IgD-negative memory B cell (primary cell): ENCODE data around the gene ABCA1. TPM values are rescaled to one million over a fixed set of nuclear protein-coding genes. Genes with fewer than 3 reads are reported as not detected.

Experiments
- H3K27ac Mint-ChIP-seq, 3 donors: one replicate each; pipeline ENCODE4 v1.8.0; 2020 to 2022; ENCODE audit warnings: mild to moderate bottlenecking in 3 of 3, mixed read lengths in 3 of 3, moderate library complexity in 1 of 3
- H3K27me3 Mint-ChIP-seq: one replicate; pipeline ENCODE4 v1.8.0; 2021; ENCODE audit warnings: mixed read lengths
- H3K36me3 Mint-ChIP-seq: one replicate; pipeline ENCODE4 v1.8.0; 2020; ENCODE audit warnings: mild to moderate bottlenecking, mixed read lengths
- H3K4me1 Mint-ChIP-seq, 3 donors: one replicate each; pipeline ENCODE4 v1.8.0; 2020 to 2022; ENCODE audit warnings: mixed read lengths in 3 of 3, mild to moderate bottlenecking in 1 of 3
- H3K4me3 Mint-ChIP-seq, 4 donors: one replicate each; pipeline ENCODE4 v1.8.0; 2020 to 2022; ENCODE audit warnings: mild to moderate bottlenecking in 4 of 4, mixed read lengths in 4 of 4, moderate library complexity in 3 of 4
- H3K9me3 Mint-ChIP-seq, 3 donors: one replicate each; pipeline ENCODE4 v1.8.0; 2020 to 2021; ENCODE audit warnings: mixed read lengths in 3 of 3, mild to moderate bottlenecking in 1 of 3
- polyA plus RNA-seq: library from polyadenylated mRNA; unstranded; fragments of 300-500 nt; fragmentation: Illumina TruSeq; gene quantifications from one replicate; pipeline ENCODE4 v1.2.3, GENCODE V29; 2021

The ABCA1 gene
- polyA plus RNA-seq, 1 donor from 2014 or later = 1.3 TPM

DNA sequence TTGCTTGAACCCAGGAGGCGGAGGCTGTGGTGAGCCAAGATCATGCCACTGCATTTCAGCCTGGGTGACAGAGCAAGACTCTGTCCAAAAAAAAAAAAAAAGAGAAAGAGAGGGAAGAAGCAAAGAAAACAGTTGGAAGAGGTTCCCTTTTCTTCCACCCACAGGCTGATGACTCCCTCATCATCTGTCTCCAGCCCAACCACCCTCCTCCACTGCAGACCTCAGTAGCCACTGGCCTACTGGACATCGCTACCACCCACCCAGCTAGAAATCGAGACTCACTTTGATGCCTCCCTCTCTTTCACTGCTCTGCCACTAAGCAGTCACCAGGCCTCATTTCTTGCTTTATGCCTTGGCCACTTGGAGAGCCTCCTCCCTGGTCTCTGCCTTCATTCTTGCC lies 92.8 kb downstream of the ABCA1 start:
- Mint-ChIP-seq H3K9me3 (no peaks in the 10 kb centered on the region), H3K27ac (no peak overlapping the region), H3K27me3 (no peaks in the 10 kb centered on the region), H3K4me3 (peak overlapping the region in 1 of 4 donors; percentile 28), H3K4me1 (peaks cover under 1 to 6% (median 4%) of the 10 kb centered on the region in 3 donors), H3K36me3 (peaks cover 5% of the 10 kb centered on the region)

GRCh38 chr9:104833696-104834095 lies 94.3 kb downstream of the ABCA1 start:
- H3K27ac Mint-ChIP-seq = no peak overlapping the region

GRCh38 chr9:104831681-104832080 lies 96.3 kb downstream of the ABCA1 start:
- no peak overlapping the region for H3K4me3 Mint-ChIP-seq
- H3K36me3 Mint-ChIP-seq = peaks cover 5% of the 10 kb centered on the region
- no peaks in the 10 kb centered on the region for H3K9me3 Mint-ChIP-seq
- peaks cover 4 to 8% (median 7%) of the 10 kb centered on the region in 3 donors for H3K4me1 Mint-ChIP-seq
- H3K27me3 Mint-ChIP-seq = no peaks in the 10 kb centered on the region
- H3K27ac Mint-ChIP-seq = no peak overlapping the region

More at GRCh38 chr9:104833696-104834095, 94.3 kb downstream of the ABCA1 start:
- H3K4me1 Mint-ChIP-seq = peaks cover 4 to 8% (median 7%) of the 10 kb centered on the region in 3 donors
- H3K36me3 Mint-ChIP-seq = peaks cover 5% of the 10 kb centered on the region
- no peaks in the 10 kb centered on the region for H3K27me3 Mint-ChIP-seq
- H3K4me3 Mint-ChIP-seq = no peak overlapping the region
- no peaks in the 10 kb centered on the region for H3K9me3 Mint-ChIP-seq

DNA sequence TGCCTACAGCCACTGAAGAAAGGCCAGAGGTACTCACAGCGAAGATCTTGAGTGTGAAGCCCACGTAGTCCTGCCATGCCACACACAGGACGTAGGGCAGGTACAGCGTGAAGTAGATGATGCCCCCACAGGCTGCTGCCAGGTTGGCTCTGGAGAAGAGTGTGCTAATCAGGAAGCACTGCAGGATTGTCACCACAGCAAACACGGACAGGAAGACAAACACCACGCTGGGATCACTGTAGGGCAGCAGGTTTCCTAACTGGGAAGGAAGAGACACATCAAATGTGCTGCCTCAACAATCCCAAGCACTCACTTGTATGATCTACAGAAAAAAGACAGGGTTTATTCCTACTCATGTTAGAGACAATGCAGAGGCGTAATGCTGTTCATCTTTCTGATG lies 101.0 kb downstream of the ABCA1 start:
- Mint-ChIP-seq H3K9me3 (no peaks in the 10 kb centered on the region), H3K4me3 (no peak overlapping the region), H3K4me1 (peaks cover 3 to 4% (median 4%) of the 10 kb centered on the region in 3 donors), H3K27me3 (no peaks in the 10 kb centered on the region), H3K36me3 (peaks cover 3% of the 10 kb centered on the region), H3K27ac (no peak overlapping the region)

DNA sequence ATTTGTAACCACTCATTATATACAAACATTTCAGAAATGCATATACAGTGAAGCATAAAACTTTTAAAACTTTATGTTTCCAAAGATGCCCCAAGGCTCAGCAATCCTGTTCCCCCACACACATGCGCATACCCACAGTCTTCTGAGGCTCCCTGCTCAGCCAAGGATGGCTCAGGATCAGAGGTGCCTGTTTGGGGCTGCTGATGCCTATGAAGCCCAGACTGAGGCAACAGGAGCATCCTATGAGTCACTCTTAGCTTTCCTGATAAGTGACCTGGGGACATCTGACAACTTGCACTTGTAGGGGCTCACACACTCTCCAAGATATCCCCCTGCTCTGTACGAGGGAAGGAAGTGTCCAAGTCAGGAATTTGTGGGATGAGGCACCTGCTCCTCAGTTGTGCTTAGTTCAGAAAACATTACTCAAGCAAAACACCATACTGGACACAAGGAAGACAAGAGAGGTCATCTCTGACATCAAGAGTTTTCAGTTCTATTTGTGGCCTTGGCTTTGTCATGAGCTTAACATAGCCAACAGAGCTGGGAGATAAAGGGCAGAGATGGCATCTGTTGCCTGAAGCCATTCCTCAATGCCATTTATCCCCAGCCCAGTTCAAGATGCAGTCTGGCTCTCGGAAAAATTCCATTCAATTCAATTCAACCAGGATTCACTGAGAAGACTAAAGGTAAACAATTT lies 101.7 kb downstream of the ABCA1 start:
- H3K27me3 Mint-ChIP-seq = no peaks in the 10 kb centered on the region
- H3K4me3 Mint-ChIP-seq = no peak overlapping the region
- no peaks in the 10 kb centered on the region for H3K36me3 Mint-ChIP-seq
- no peak overlapping the region for H3K27ac Mint-ChIP-seq
- H3K4me1 Mint-ChIP-seq = peaks cover 3 to 4% (median 4%) of the 10 kb centered on the region in 3 donors
- no peaks in the 10 kb centered on the region for H3K9me3 Mint-ChIP-seq

- Mint-ChIP-seq H3K27ac (no peak overlapping the region), H3K27me3 (no peaks in the 10 kb centered on the region), H3K9me3 (no peaks in the 10 kb centered on the region), H3K4me3 (no peak overlapping the region), H3K4me1 (no peaks in the 10 kb centered on the region), H3K36me3 (peaks cover 3% of the 10 kb centered on the region)
Measured at GRCh38 chr9:104820336-104820735, 107.6 kb downstream of the ABCA1 start.

DNA sequence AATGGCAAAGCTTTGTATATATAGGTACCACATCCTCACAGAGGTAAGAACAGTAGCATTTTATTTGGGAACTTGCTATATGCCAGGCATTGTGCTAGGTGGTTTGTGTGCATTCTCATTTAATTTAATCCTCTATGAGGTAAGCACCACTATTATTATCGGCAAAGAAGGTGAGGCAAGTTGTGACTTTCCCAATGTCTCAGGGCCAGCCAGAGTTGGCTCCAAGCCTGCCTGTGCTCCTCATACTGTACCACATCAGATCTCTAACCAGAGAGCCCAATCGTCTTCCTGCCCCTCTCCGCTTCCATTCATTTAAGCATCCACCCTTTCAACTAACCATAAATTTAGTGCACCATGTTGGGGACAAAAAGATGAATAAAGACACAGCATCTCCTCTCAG lies 108.9 kb downstream of the ABCA1 start:
- Mint-ChIP-seq H3K4me3 (no peak overlapping the region), H3K27me3 (no peaks in the 10 kb centered on the region), H3K9me3 (no peaks in the 10 kb centered on the region), H3K4me1 (no peaks in the 10 kb centered on the region), H3K36me3 (peaks cover 6% of the 10 kb centered on the region), H3K27ac (peak overlapping the region in 1 of 3 donors; percentile 21)

DNA sequence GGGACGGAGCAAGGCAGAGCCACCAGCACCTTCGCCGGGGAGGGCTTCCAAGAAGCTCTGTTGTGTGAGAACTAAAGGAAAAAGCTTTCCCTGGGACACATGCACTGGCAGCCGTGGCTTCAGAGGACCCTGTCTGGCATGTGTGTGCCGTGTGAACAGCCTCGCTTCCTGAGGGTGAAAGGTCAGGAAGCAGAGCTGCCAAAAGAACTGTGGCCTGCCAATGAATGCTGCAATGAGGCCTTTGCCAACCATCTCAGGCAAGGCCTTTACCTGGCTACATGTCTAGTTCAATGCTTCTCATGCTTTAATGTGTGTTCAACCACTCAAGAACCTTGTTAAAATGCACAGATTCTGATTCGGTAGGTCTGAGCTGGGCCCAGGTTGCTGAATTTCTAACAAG lies 110.5 kb downstream of the ABCA1 start:
- Mint-ChIP-seq H3K9me3 (no peaks in the 10 kb centered on the region), H3K27ac (no peak overlapping the region), H3K27me3 (no peaks in the 10 kb centered on the region), H3K4me3 (peak overlapping the region in 1 of 4 donors; percentile 4), H3K36me3 (peaks cover 6% of the 10 kb centered on the region), H3K4me1 (no peaks in the 10 kb centered on the region)

- H3K36me3 Mint-ChIP-seq = peaks cover 10% of the 10 kb centered on the region
- no peaks in the 10 kb centered on the region for H3K27me3 Mint-ChIP-seq
- H3K9me3 Mint-ChIP-seq = no peaks in the 10 kb centered on the region
- H3K27ac Mint-ChIP-seq = peak overlapping the region in 1 of 3 donors; percentile 57
- H3K4me3 Mint-ChIP-seq = no peak overlapping the region
- H3K4me1 Mint-ChIP-seq = no peaks in the 10 kb centered on the region
Measured at GRCh38 chr9:104815851-104816565, 111.9 kb downstream of the ABCA1 start.

GRCh38 chr9:104810421-104811339 lies 117.3 kb downstream of the ABCA1 start:
- Mint-ChIP-seq H3K36me3 (peaks cover 13% of the 10 kb centered on the region), H3K4me3 (no peak overlapping the region), H3K27me3 (no peaks in the 10 kb centered on the region), H3K4me1 (no peaks in the 10 kb centered on the region), H3K27ac (no peak overlapping the region), H3K9me3 (no peaks in the 10 kb centered on the region)

- Mint-ChIP-seq H3K4me1 (no peaks in the 10 kb centered on the region), H3K36me3 (peaks cover 11% of the 10 kb centered on the region), H3K27ac (no peak overlapping the region), H3K27me3 (no peaks in the 10 kb centered on the region), H3K9me3 (no peaks in the 10 kb centered on the region), H3K4me3 (no peak overlapping the region)
Measured at GRCh38 chr9:104808035-104808614, 119.8 kb downstream of the ABCA1 start.

DNA sequence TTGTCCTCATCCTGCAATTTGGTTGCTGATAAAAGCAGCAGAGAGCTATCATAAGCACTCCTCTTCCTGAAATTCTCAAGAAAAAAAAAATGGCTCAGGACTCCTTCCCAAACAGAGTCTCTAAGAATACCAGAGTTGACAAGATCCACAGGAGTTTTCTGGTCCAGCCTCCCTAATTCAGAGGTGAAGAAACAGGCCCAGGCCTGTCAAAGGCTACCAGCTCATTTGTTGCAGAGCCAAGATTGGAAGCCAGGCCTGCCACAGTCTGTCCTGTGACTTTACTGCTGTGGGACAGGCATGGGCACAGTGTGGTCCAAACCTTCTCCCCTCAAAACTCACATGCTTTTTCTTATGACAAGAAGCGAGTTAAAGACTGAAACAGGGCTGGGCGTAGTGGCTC lies 122.5 kb downstream of the ABCA1 start:
- H3K4me1 Mint-ChIP-seq = no peaks in the 10 kb centered on the region

GRCh38 chr9:104802906-104803305 lies 125.0 kb downstream of the ABCA1 start:
- Mint-ChIP-seq H3K4me3 (no peak overlapping the region), H3K9me3 (no peaks in the 10 kb centered on the region), H3K4me1 (no peaks in the 10 kb centered on the region), H3K27ac (peak overlapping the region in 1 of 3 donors; percentile 36), H3K36me3 (peaks cover 7% of the 10 kb centered on the region), H3K27me3 (no peaks in the 10 kb centered on the region)

More for the DNA sequence above, 122.5 kb downstream of the ABCA1 start:
- Mint-ChIP-seq H3K9me3 (no peaks in the 10 kb centered on the region), H3K27ac (peak overlapping the region in 1 of 3 donors; percentile 59), H3K36me3 (peaks cover 9% of the 10 kb centered on the region), H3K4me3 (no peak overlapping the region), H3K27me3 (no peaks in the 10 kb centered on the region)

- Mint-ChIP-seq H3K27me3 (no peaks in the 10 kb centered on the region), H3K9me3 (no peaks in the 10 kb centered on the region), H3K36me3 (peaks cover 7% of the 10 kb centered on the region), H3K4me1 (no peaks in the 10 kb centered on the region), H3K4me3 (no peak overlapping the region), H3K27ac (no peak overlapping the region)
Measured at GRCh38 chr9:104802110-104802509, 125.8 kb downstream of the ABCA1 start.
